Measurements from ENCODE around the gene ATP2B2.

ATP2B2 gene

GRCh38 chr3:10291641-10292040 lies 213.7 kb downstream of the ATP2B2 start:
- Histone ChIP-seq H3K27me3 (no peaks in the 10 kb centered on the region), H3K4me3 (ENCODE audit: low read depth in 1 of 2, low read length in 1 of 2) (peak overlapping the region; percentile 60 to 67), H3K27ac (peak overlapping the region; percentile 96), H3K9me3 (no peaks in the 10 kb centered on the region), H3K4me1 (ENCODE audit: control insufficient read depth in 1 of 2, insufficient read depth in 1 of 2, low read depth in 1 of 2, low read length in 1 of 2) (peaks cover 36 to 38% of the 10 kb centered on the region in 2 experiments), H3K36me3 (peaks cover 45% of the 10 kb centered on the region)
- TF ChIP-seq CTCF (IDR thresholded peaks at IDR 0.05), result no peak

GRCh38 chr3:10290481-10291176 lies 214.8 kb downstream of the ATP2B2 start:
- peaks cover 36 to 38% of the 10 kb centered on the region in 2 experiments for H3K4me1 ChIP-seq (ENCODE audit: control insufficient read depth in 1 of 2, insufficient read depth in 1 of 2, low read depth in 1 of 2, low read length in 1 of 2)
- H3K4me3 ChIP-seq (ENCODE audit: low read depth in 1 of 2, low read length in 1 of 2), result no peak overlapping the region
- peak overlapping the region; percentile 96 for H3K27ac ChIP-seq
- no peaks in the 10 kb centered on the region for H3K9me3 ChIP-seq
- no peaks in the 10 kb centered on the region for H3K27me3 ChIP-seq
- TF ChIP-seq CTCF (IDR thresholded peaks at IDR 0.05), result no peak
- peaks cover 54% of the 10 kb centered on the region for H3K36me3 ChIP-seq

GRCh38 chr3:10289787-10290355 lies 215.5 kb downstream of the ATP2B2 start:
- TF ChIP-seq CTCF (IDR thresholded peaks at IDR 0.05), result no peak
- H3K36me3 ChIP-seq, result peaks cover 62% of the 10 kb centered on the region
- H3K27ac ChIP-seq, result peak overlapping the region; percentile 96
- H3K9me3 ChIP-seq, result no peaks in the 10 kb centered on the region
- peaks cover 36 to 38% of the 10 kb centered on the region in 2 experiments for H3K4me1 ChIP-seq (ENCODE audit: control insufficient read depth in 1 of 2, insufficient read depth in 1 of 2, low read depth in 1 of 2, low read length in 1 of 2)
- no peak overlapping the region for H3K4me3 ChIP-seq (ENCODE audit: low read depth in 1 of 2, low read length in 1 of 2)
- no peaks in the 10 kb centered on the region for H3K27me3 ChIP-seq

GRCh38 chr3:10289077-10289476 lies 216.3 kb downstream of the ATP2B2 start:
- no peaks in the 10 kb centered on the region for H3K9me3 ChIP-seq
- no peak overlapping the region for H3K4me3 ChIP-seq (ENCODE audit: low read depth in 1 of 2, low read length in 1 of 2)
- no peak overlapping the region for H3K27ac ChIP-seq
- H3K36me3 ChIP-seq, result peaks cover 67% of the 10 kb centered on the region
- peaks cover 29 to 31% of the 10 kb centered on the region in 2 experiments for H3K4me1 ChIP-seq (ENCODE audit: control insufficient read depth in 1 of 2, insufficient read depth in 1 of 2, low read depth in 1 of 2, low read length in 1 of 2)
- H3K27me3 ChIP-seq, result no peaks in the 10 kb centered on the region
- TF ChIP-seq CTCF (IDR thresholded peaks at IDR 0.05), result no peak

GRCh38 chr3:10288575-10288960 lies 216.8 kb downstream of the ATP2B2 start:
- H3K36me3 ChIP-seq, result peaks cover 73% of the 10 kb centered on the region
- H3K4me3 ChIP-seq (ENCODE audit: low read depth in 1 of 2, low read length in 1 of 2), result no peak overlapping the region
- H3K27ac ChIP-seq, result no peak overlapping the region
- H3K4me1 ChIP-seq (ENCODE audit: control insufficient read depth in 1 of 2, insufficient read depth in 1 of 2, low read depth in 1 of 2, low read length in 1 of 2), result peaks cover 24 to 26% of the 10 kb centered on the region in 2 experiments
- no peaks in the 10 kb centered on the region for H3K9me3 ChIP-seq
- TF ChIP-seq CTCF (IDR thresholded peaks at IDR 0.05), result no peak
- H3K27me3 ChIP-seq, result no peaks in the 10 kb centered on the region
